ENCODE measurements around the gene SPATA25. TPM values are rescaled to one million over a fixed set of nuclear protein-coding genes. Genes with fewer than 3 reads are reported as not detected.

The SPATA25 gene
- polyA plus RNA-seq, 1 donor from 2014 or later = 5.1 TPM

- H3K27ac ChIP-seq (ENCODE audit: low read length) = no peak overlapping the region
- no peaks in the 10 kb centered on the region for H3K36me3 ChIP-seq (ENCODE audit: insufficient read depth, low read length)
- no peaks in the 10 kb centered on the region for H4K20me1 ChIP-seq (ENCODE audit: insufficient read depth)
- H3K27me3 ChIP-seq (ENCODE audit: insufficient read depth, low read depth, low read length) = no peaks in the 10 kb centered on the region
- TF ChIP-seq REST (IDR thresholded peaks at IDR 0.05; ENCODE audit: borderline replicate concordance) = no peak
- no peak for TF ChIP-seq RAD21 (conservative IDR thresholded peaks at IDR 0.05)
- TF ChIP-seq CTCF (IDR thresholded peaks at IDR 0.05; ENCODE audit: poor library complexity, severe bottlenecking) = no peak
- TF ChIP-seq POLR2AphosphoS5 (IDR thresholded peaks at IDR 0.05) = no peak
- TF ChIP-seq MXI1 (conservative IDR thresholded peaks at IDR 0.05; ENCODE audit: poor library complexity, severe bottlenecking) = no peak
- TF ChIP-seq TAF1 (IDR thresholded peaks at IDR 0.05; ENCODE audit: low read depth) = no peak
- no peak for TF ChIP-seq SMC3 (conservative IDR thresholded peaks at IDR 0.05; ENCODE audit: poor library complexity)
- no peak for TF ChIP-seq EZH2 (IDR thresholded peaks at IDR 0.05; ENCODE audit: borderline replicate concordance, insufficient read depth, low read length, poor library complexity, severe bottlenecking)
- TF ChIP-seq EP300 (conservative IDR thresholded peaks at IDR 0.05; ENCODE audit: poor library complexity, severe bottlenecking) = no peak
- H3K4me3 ChIP-seq (ENCODE audit: low read length) = no peak overlapping the region
- H3K4me2 ChIP-seq (ENCODE audit: low read length) = no peak overlapping the region
- H3K9ac ChIP-seq (ENCODE audit: low read length) = no peak overlapping the region
- H3K9me3 ChIP-seq (ENCODE audit: low read length) = no peaks in the 10 kb centered on the region
- no peaks in the 10 kb centered on the region for H3K79me2 ChIP-seq (replicated peaks; ENCODE audit: insufficient read depth, low read length)
- no peaks in the 10 kb centered on the region for H3F3A ChIP-seq (ENCODE audit: insufficient read depth, low read length, poor library complexity, severe bottlenecking)
- no peaks in the 10 kb centered on the region for H3K9me2 ChIP-seq (ENCODE audit: insufficient read depth, low read length)
- no peak overlapping the region for H2AFZ ChIP-seq (ENCODE audit: low read depth, low read length)
Observed at GRCh38 chr20:45842169-45842812, 45.1 kb downstream of the SPATA25 start.

- H3K9me2 ChIP-seq (ENCODE audit: insufficient read depth, low read length) = no peaks in the 10 kb centered on the region
- no peak overlapping the region for H2AFZ ChIP-seq (ENCODE audit: low read depth, low read length)
- no peak for TF ChIP-seq RAD21 (conservative IDR thresholded peaks at IDR 0.05)
- TF ChIP-seq CTCF (IDR thresholded peaks at IDR 0.05; ENCODE audit: poor library complexity, severe bottlenecking) = no peak
- TF ChIP-seq TAF1 (IDR thresholded peaks at IDR 0.05; ENCODE audit: low read depth) = no peak
- no peak for TF ChIP-seq EZH2 (IDR thresholded peaks at IDR 0.05; ENCODE audit: borderline replicate concordance, insufficient read depth, low read length, poor library complexity, severe bottlenecking)
- TF ChIP-seq REST (IDR thresholded peaks at IDR 0.05; ENCODE audit: borderline replicate concordance) = no peak
- no peak for TF ChIP-seq MXI1 (conservative IDR thresholded peaks at IDR 0.05; ENCODE audit: poor library complexity, severe bottlenecking)
- no peak for TF ChIP-seq EP300 (conservative IDR thresholded peaks at IDR 0.05; ENCODE audit: poor library complexity, severe bottlenecking)
- no peak for TF ChIP-seq POLR2AphosphoS5 (IDR thresholded peaks at IDR 0.05)
- TF ChIP-seq SMC3 (conservative IDR thresholded peaks at IDR 0.05; ENCODE audit: poor library complexity) = no peak
- no peaks in the 10 kb centered on the region for H3K27me3 ChIP-seq (ENCODE audit: insufficient read depth, low read depth, low read length)
- H3K9ac ChIP-seq (ENCODE audit: low read length) = no peak overlapping the region
- H3K4me2 ChIP-seq (ENCODE audit: low read length) = no peak overlapping the region
- H3K36me3 ChIP-seq (ENCODE audit: insufficient read depth, low read length) = no peaks in the 10 kb centered on the region
- H3K27ac ChIP-seq (ENCODE audit: low read length) = no peak overlapping the region
- no peaks in the 10 kb centered on the region for H3K9me3 ChIP-seq (ENCODE audit: low read length)
- H3K79me2 ChIP-seq (replicated peaks; ENCODE audit: insufficient read depth, low read length) = no peaks in the 10 kb centered on the region
- H4K20me1 ChIP-seq (ENCODE audit: insufficient read depth) = no peaks in the 10 kb centered on the region
- no peak overlapping the region for H3K4me3 ChIP-seq (ENCODE audit: low read length)
- H3F3A ChIP-seq (ENCODE audit: insufficient read depth, low read length, poor library complexity, severe bottlenecking) = no peaks in the 10 kb centered on the region
Observed at GRCh38 chr20:45841407-45842129, 45.9 kb downstream of the SPATA25 start.

Data from neural cell (in vitro differentiated cells).